SK-N-SH treated with all-trans-retinoic acid at 6 μM for 48 hours (cell line): ENCODE data around the gene RAB42.
A peak's percentile ranks its signal among the peaks of the same experiment; 100 is the strongest.

Experiments
- ATAC-seq: fragments of 200-7000 bp; cut with Tn5 transposase; 3 replicates; pipeline ENCODE4 v1.9.1; 2020; ENCODE audit warnings: mild to moderate bottlenecking, moderate library complexity
- ARNTL ChIP-seq: fragments of 450-650 bp; formaldehyde crosslinking; IDR thresholded peaks from 2 replicates; pipeline ENCODE4 v1.5.0; 2020; ENCODE audit warnings: low read depth, mild to moderate bottlenecking, moderate library complexity, borderline replicate concordance
- CSDC2 ChIP-seq: fragments of 250-450 bp; sonication (Bioruptor Pico); IDR thresholded peaks from 2 replicates; pipeline ENCODE4 v1.5.0; 2020; ENCODE audit warnings: mild to moderate bottlenecking, moderate library complexity
- ESRRG ChIP-seq: fragments of 250-450 bp; sonication (Bioruptor Pico); IDR thresholded peaks from 2 replicates; pipeline ENCODE4 v1.6.1; 2021; ENCODE audit warnings: mild to moderate bottlenecking
- GLIS3 ChIP-seq: fragments of 250-450 bp; sonication (Bioruptor Pico); IDR thresholded peaks from 2 replicates; pipeline ENCODE4 v1.5.0; 2020; ENCODE audit warnings: mild to moderate bottlenecking, moderate library complexity
- ISL1 ChIP-seq: fragments of 250-450 bp; sonication (Bioruptor Pico); IDR thresholded peaks from 2 replicates; pipeline ENCODE4 v2.1.2; 2022; ENCODE audit warnings: mild to moderate bottlenecking, moderate library complexity
- OSR1 ChIP-seq: fragments of 250-450 bp; sonication (Bioruptor Pico); IDR thresholded peaks from 2 replicates; pipeline ENCODE4 v1.8.0; 2022; ENCODE audit warnings: moderate library complexity, mild to moderate bottlenecking, inconsistent platforms
- PATZ1 ChIP-seq: fragments of 250-450 bp; sonication (Bioruptor Pico); IDR thresholded peaks from 2 replicates; pipeline ENCODE4 v1.8.0; 2020; ENCODE audit warnings: mild to moderate bottlenecking, moderate library complexity, borderline replicate concordance
- POU6F1 ChIP-seq: fragments of 250-450 bp; sonication (Bioruptor Pico); IDR thresholded peaks from 2 replicates; pipeline ENCODE4 v1.8.0; 2021; ENCODE audit warnings: low read depth, mild to moderate bottlenecking, moderate library complexity, borderline replicate concordance
- PPARA ChIP-seq: fragments of 250-450 bp; sonication (Bioruptor Pico); IDR thresholded peaks from 2 replicates; pipeline ENCODE4 v1.5.0; 2020; ENCODE audit warnings: mild to moderate bottlenecking, borderline replicate concordance
- RARB ChIP-seq: fragments of 250-450 bp; sonication (Bioruptor Pico); IDR thresholded peaks from 2 replicates; pipeline ENCODE4 v1.8.0; 2021; ENCODE audit warnings: mild to moderate bottlenecking, moderate library complexity
- SNAI2 ChIP-seq: fragments of 250-450 bp; sonication (Bioruptor Pico); IDR thresholded peaks from 2 replicates; pipeline ENCODE4 v1.5.0; 2020; ENCODE audit warnings: mild to moderate bottlenecking, moderate library complexity
- TCF4 ChIP-seq: fragments of 250-450 bp; sonication (Bioruptor Pico); IDR thresholded peaks from 2 replicates; pipeline ENCODE4 v1.8.0; 2021; ENCODE audit warnings: mild to moderate bottlenecking, moderate library complexity, borderline replicate concordance
- TOX ChIP-seq: fragments of 250-450 bp; sonication (Bioruptor Pico); IDR thresholded peaks from 2 replicates; pipeline ENCODE4 v1.8.0; 2021; ENCODE audit warnings: mild to moderate bottlenecking, moderate library complexity, borderline replicate concordance
- ZC3H10 ChIP-seq: fragments of 250-450 bp; sonication (Bioruptor Pico); IDR thresholded peaks from 2 replicates; pipeline ENCODE4 v1.5.1; 2021; ENCODE audit warnings: mild to moderate bottlenecking, moderate library complexity
- ZFP3 ChIP-seq: fragments of 250-450 bp; sonication (Bioruptor Pico); IDR thresholded peaks from 2 replicates; pipeline ENCODE4 v1.5.0; 2020; ENCODE audit warnings: mild to moderate bottlenecking, moderate library complexity
- ZFP30 ChIP-seq: fragments of 450-650 bp; formaldehyde crosslinking; IDR thresholded peaks from 2 replicates; pipeline ENCODE4 v1.5.0; 2022; ENCODE audit warnings: mild to moderate bottlenecking, moderate library complexity
- ZNF565 ChIP-seq: fragments of 450-650 bp; formaldehyde crosslinking; conservative IDR thresholded peaks from 2 replicates; pipeline ENCODE4 v1.5.0; 2020; ENCODE audit warnings: low read depth, mild to moderate bottlenecking, moderate library complexity
- ZNF70 ChIP-seq: fragments of 450-650 bp; formaldehyde crosslinking; IDR thresholded peaks from 2 replicates; pipeline ENCODE4 v1.5.0; 2020; ENCODE audit warnings: mild to moderate bottlenecking, moderate library complexity
- ZNF8 ChIP-seq: fragments of 450-650 bp; formaldehyde crosslinking; IDR thresholded peaks from 2 replicates; pipeline ENCODE4 v1.5.0; 2020; ENCODE audit warnings: mild to moderate bottlenecking, moderate library complexity
- TF ChIP-seq, protein P1 (sequence below): fragments of 250-450 bp; sonication (Bioruptor Pico); IDR thresholded peaks from 2 replicates; pipeline ENCODE4 v1.5.1; 2020; ENCODE audit warnings: low read depth, mild to moderate bottlenecking, moderate library complexity
- TF ChIP-seq, protein P2 (sequence below): fragments of 250-450 bp; sonication (Bioruptor Pico); IDR thresholded peaks from 2 replicates; pipeline ENCODE4 v1.5.0; 2020; ENCODE audit warnings: mild to moderate bottlenecking, moderate library complexity
- TF ChIP-seq, protein P3 (sequence below): fragments of 250-450 bp; sonication (Bioruptor Pico); IDR thresholded peaks from 2 replicates; pipeline ENCODE4 v1.5.1; 2021; ENCODE audit warnings: mild to moderate bottlenecking, moderate library complexity

The RAB42 gene

GRCh38 chr1:28551381-28551780 lies 40.7 kb upstream of the RAB42 start:
- TF ChIP-seq, protein P1, sequence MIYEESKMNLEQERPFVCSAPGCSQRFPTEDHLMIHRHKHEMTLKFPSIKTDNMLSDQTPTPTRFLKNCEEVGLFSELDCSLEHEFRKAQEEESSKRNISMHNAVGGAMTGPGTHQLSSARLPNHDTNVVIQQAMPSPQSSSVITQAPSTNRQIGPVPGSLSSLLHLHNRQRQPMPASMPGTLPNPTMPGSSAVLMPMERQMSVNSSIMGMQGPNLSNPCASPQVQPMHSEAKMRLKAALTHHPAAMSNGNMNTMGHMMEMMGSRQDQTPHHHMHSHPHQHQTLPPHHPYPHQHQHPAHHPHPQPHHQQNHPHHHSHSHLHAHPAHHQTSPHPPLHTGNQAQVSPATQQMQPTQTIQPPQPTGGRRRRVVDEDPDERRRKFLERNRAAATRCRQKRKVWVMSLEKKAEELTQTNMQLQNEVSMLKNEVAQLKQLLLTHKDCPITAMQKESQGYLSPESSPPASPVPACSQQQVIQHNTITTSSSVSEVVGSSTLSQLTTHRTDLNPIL (CRISPR knock-in tag), result no peak
- ATAC-seq, result no peak

GRCh38 chr1:28552758-28553663 lies 39.1 kb upstream of the RAB42 start, which contains the start of gene TRNAU1AP:
Gene TRNAU1AP (plus strand): TSS chr1:28553085. CDS start chr1:28553111, 26 bp downstream.
- ATAC-seq, result peak; percentile 94
- no peak for TF ChIP-seq ZFP30 (CRISPR knock-in tag)
- peak; percentile 97 for TF ChIP-seq PATZ1 (CRISPR knock-in tag)

- no peak for ATAC-seq
- TF ChIP-seq TCF4 (CRISPR knock-in tag) (no peak), RARB (CRISPR knock-in tag) (no peak), ZC3H10 (no peak), ESRRG (no peak), PPARA (CRISPR knock-in tag) (no peak), SNAI2 (no peak), CSDC2 (CRISPR knock-in tag) (no peak), TOX (CRISPR knock-in tag) (no peak)
- TF ChIP-seq, protein P2, sequence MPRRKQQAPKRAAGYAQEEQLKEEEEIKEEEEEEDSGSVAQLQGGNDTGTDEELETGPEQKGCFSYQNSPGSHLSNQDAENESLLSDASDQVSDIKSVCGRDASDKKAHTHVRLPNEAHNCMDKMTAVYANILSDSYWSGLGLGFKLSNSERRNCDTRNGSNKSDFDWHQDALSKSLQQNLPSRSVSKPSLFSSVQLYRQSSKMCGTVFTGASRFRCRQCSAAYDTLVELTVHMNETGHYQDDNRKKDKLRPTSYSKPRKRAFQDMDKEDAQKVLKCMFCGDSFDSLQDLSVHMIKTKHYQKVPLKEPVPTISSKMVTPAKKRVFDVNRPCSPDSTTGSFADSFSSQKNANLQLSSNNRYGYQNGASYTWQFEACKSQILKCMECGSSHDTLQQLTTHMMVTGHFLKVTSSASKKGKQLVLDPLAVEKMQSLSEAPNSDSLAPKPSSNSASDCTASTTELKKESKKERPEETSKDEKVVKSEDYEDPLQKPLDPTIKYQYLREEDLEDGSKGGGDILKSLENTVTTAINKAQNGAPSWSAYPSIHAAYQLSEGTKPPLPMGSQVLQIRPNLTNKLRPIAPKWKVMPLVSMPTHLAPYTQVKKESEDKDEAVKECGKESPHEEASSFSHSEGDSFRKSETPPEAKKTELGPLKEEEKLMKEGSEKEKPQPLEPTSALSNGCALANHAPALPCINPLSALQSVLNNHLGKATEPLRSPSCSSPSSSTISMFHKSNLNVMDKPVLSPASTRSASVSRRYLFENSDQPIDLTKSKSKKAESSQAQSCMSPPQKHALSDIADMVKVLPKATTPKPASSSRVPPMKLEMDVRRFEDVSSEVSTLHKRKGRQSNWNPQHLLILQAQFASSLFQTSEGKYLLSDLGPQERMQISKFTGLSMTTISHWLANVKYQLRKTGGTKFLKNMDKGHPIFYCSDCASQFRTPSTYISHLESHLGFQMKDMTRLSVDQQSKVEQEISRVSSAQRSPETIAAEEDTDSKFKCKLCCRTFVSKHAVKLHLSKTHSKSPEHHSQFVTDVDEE, result no peak
Observed at GRCh38 chr1:28560886-28561285, 31.2 kb upstream of the RAB42 start.

DNA sequence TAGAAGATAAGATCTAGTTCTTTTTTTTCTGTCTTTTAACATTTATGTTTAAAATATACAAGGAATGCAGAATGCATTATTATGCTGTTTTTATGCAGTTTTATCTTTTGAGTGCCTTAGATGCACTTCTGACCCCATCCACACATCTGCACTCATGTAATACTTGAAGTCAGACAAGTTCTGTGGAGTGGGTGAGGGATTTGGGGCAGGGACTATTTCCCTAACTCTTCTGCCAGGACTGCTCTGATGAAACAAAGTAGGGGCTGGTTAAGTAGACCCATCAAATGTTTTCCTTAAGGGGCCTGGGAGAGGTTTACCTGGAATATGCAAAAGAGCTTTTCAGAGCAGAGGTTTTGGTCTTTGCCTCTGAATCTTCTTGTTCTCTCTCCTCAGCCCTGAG lies 27.8 kb upstream of the RAB42 start:
- no peak for ATAC-seq
- TF ChIP-seq CSDC2 (CRISPR knock-in tag), result no peak
- TF ChIP-seq ZNF565, result no peak
- TF ChIP-seq GLIS3 (CRISPR knock-in tag), result no peak
- TF ChIP-seq POU6F1 (CRISPR knock-in tag), result no peak
- TF ChIP-seq ZFP3 (CRISPR knock-in tag), result no peak
- TF ChIP-seq ESRRG, result no peak
- TF ChIP-seq ZFP30 (CRISPR knock-in tag), result no peak
- TF ChIP-seq ZNF8 (CRISPR knock-in tag), result no peak
- no peak for TF ChIP-seq ARNTL
- no peak for TF ChIP-seq OSR1 (CRISPR knock-in tag)
- TF ChIP-seq RARB (CRISPR knock-in tag), result no peak
- TF ChIP-seq SNAI2, result no peak
- TF ChIP-seq PATZ1 (CRISPR knock-in tag), result no peak
- TF ChIP-seq, protein P1 (CRISPR knock-in tag), result no peak
- TF ChIP-seq TCF4 (CRISPR knock-in tag), result no peak
- TF ChIP-seq, protein P3, sequence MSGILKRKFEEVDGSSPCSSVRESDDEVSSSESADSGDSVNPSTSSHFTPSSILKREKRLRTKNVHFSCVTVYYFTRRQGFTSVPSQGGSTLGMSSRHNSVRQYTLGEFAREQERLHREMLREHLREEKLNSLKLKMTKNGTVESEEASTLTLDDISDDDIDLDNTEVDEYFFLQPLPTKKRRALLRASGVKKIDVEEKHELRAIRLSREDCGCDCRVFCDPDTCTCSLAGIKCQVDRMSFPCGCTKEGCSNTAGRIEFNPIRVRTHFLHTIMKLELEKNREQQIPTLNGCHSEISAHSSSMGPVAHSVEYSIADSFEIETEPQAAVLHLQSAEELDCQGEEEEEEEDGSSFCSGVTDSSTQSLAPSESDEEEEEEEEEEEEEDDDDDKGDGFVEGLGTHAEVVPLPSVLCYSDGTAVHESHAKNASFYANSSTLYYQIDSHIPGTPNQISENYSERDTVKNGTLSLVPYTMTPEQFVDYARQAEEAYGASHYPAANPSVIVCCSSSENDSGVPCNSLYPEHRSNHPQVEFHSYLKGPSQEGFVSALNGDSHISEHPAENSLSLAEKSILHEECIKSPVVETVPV (CRISPR knock-in tag), result no peak
- no peak for TF ChIP-seq TOX (CRISPR knock-in tag)
- no peak for TF ChIP-seq ZNF70
- TF ChIP-seq ISL1 (CRISPR knock-in tag), result no peak
- no peak for TF ChIP-seq PPARA (CRISPR knock-in tag)
- TF ChIP-seq, all 23 proteins: peak for 0
